HUDEP-2 (cell line): ENCODE results near the gene IQCH.
"Not testable (repeated sequence)": the region's sequence is repeated elsewhere in the genome, so short reads cannot be mapped to it uniquely, and the experiment has no call there.

ENCODE experiments used
- DNase-seq, 76 experiments: peaks; one replicate each; lab custom pipeline; 2025; ENCODE audit not compliant: unreplicated experiment in 76 of 76; lab: John Stamatoyannopoulos, UW

Gene IQCH

GRCh38 chr15:67343206-67343605 is 88.6 kb downstream of the IQCH start:
- DNase-seq = no peak

GRCh38 chr15:67349634-67350033 is 95.0 kb downstream of the IQCH start:
- DNase-seq = no peak

- no peak for DNase-seq
These were observed 95.5 kb downstream of the IQCH start for GRCh38 chr15:67350042-67350441.

GRCh38 chr15:67358391-67358790 is 103.8 kb downstream of the IQCH start:
- no peak for DNase-seq

- DNase-seq = no peak
These were observed 104.2 kb downstream of the IQCH start for GRCh38 chr15:67358812-67359211.

- DNase-seq = no peak
These were observed 105.0 kb downstream of the IQCH start for GRCh38 chr15:67359431-67360079.

- no peak for DNase-seq
These were observed 106.5 kb downstream of the IQCH start for GRCh38 chr15:67361100-67361499.

GRCh38 chr15:67363712-67364111 is 109.1 kb downstream of the IQCH start:
- not testable (repeated sequence) for DNase-seq

GRCh38 chr15:67365994-67366393 is 111.4 kb downstream of the IQCH start:
- DNase-seq = no peak

GRCh38 chr15:67366904-67367303 is 112.3 kb downstream of the IQCH start:
- DNase-seq = no peak

GRCh38 chr15:67369359-67369998 is 114.9 kb downstream of the IQCH start:
- DNase-seq = no peak

- DNase-seq = peak in 52 of 76 experiments; percentile 2 to 87 (median 34)
These were observed 115.8 kb downstream of the IQCH start for GRCh38 chr15:67370206-67370954.

- DNase-seq = no peak
These were observed 118.0 kb downstream of the IQCH start for GRCh38 chr15:67372543-67372942.

- DNase-seq = no peak
These were observed 118.5 kb downstream of the IQCH start for GRCh38 chr15:67372986-67373675.

GRCh38 chr15:67373971-67374370 is 119.4 kb downstream of the IQCH start:
- no peak for DNase-seq

GRCh38 chr15:67379530-67379929 is 124.9 kb downstream of the IQCH start:
- no peak for DNase-seq

GRCh38 chr15:67380921-67381320 is 126.3 kb downstream of the IQCH start:
- DNase-seq = no peak

GRCh38 chr15:67381416-67382045 is 126.9 kb downstream of the IQCH start:
- no peak for DNase-seq

GRCh38 chr15:67382723-67383122 is 128.1 kb downstream of the IQCH start:
- DNase-seq = no peak

GRCh38 chr15:67383899-67384298 is 129.3 kb downstream of the IQCH start:
- DNase-seq = no peak

GRCh38 chr15:67384761-67385160 is 130.2 kb downstream of the IQCH start:
- no peak for DNase-seq
